Subcutaneous adipose tissue (tissue), 4 donors: ENCODE results near the gene DGKE. TPM values are rescaled to one million over a fixed set of nuclear protein-coding genes. Genes with fewer than 3 reads are reported as not detected.

ENCODE experiments used
- CTCF ChIP-seq: fragments of 450-650 bp; IDR thresholded peaks from one replicate; pipeline ENCODE4 v1.5.1; 2016; ENCODE audit warnings: low read depth, mild to moderate bottlenecking, control low read depth, antibody characterized with exemption, moderate library complexity
- total RNA-seq, 4 donors: library from RNA; depleted of rRNA; stranded (reverse); fragments of >200 nt; gene quantifications; one replicate each; pipeline ENCODE4 v1.1.0, GENCODE V29; 2016

Gene DGKE
- total RNA-seq, 4 donors from 2014 or later = 5.4 to 18.1 (median 10.5) TPM

GRCh38 chr17:56908001-56908542, 74.1 kb downstream of the DGKE start:
- TF ChIP-seq CTCF = no peak

GRCh38 chr17:56909742-56910508, 76.0 kb downstream of the DGKE start:
- TF ChIP-seq CTCF = no peak

GRCh38 chr17:56910509-56911235, 76.7 kb downstream of the DGKE start:
- TF ChIP-seq CTCF = no peak

DNA sequence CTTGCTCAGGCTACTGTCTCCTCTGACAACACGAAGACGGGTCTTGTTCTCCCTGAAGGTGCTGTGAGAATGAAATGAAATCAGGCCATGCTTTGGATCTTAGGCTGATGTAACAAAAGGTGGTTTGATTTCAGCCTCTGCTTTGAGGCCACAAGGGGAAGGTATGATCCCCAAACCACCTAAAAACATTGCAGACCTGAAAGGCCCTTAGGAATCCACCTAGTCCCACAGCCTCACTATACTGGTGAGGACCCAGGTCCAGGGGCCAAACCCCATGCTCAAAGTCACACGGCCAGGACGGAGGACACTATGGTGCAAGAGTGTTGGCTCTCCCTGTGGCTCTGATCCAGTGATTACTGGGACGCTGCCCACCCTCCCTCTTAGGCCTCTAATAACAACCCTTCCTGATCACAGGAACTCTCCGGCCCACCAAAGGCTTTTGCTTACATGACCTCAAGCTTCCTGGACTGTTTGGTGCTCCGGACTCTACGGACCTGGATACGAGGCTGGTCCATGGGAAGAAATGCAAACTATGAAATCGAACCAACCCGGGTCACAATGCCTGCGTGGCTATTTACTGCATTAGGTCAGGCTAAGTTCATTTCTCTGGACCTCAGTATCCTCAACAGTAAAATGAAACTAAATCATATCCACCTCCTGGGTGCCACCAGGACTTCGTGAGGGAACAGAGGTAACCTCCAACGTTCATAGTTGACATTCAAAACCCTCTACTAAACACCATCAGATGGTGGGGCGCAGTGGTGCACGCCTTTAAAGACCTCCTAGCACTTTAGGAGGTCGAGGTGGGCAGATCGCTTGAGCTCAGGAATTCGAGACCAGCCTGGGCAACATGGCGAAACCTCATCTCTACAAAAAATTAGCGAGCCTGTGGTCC, 78.4 kb downstream of the DGKE start:
- no peak for TF ChIP-seq CTCF

DNA sequence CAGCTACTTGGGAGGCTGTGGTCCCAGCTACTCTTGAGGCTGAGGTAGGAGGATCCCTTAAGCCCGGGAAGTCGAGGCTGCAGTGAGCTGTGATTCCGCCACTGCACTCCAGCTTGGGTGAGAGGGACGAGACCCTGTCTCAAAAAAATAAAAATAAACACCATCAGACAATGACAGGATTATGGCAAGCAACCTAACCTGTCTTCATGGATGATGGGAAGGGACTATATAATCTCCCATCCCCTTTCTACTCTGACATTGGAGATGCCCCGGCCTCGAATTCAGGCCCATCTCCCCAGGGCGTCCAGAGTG, 79.0 kb downstream of the DGKE start:
- TF ChIP-seq CTCF = no peak

DNA sequence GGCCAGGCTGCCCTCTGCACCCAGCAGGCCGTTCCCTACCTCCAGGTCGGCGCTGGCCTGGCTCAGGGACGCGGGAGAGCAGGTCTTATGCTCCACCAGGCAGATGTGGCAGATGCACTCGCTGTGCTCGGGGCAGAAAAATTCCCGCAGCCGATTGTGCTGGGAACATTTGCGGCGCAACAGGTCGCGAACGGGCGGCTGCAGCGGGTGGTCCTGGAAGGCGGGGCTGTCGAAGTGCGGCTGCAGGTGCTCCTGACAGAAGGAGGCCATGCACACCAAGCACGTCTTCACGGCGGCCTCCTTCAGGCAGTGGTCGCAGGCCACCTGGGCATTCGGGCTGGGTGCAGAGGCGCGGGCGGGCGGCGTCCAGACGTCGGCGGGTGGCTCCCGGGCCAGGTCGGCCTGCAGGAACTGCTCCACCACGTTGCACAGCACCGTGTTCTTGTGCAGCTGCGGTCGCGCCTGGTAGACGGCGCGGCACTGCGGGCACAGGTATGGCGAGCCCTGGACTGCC, 79.5 kb downstream of the DGKE start:
- no peak for TF ChIP-seq CTCF
